ENCODE results near the gene PBX3. TPM values are rescaled to one million over a fixed set of nuclear protein-coding genes. Genes with fewer than 3 reads are reported as not detected.
"Not testable (repeated sequence)": the region's sequence is repeated elsewhere in the genome, so short reads cannot be mapped to it uniquely, and the experiment has no call there.

PBX3 gene
- total RNA-seq, 1 donor from 2014 or later, result 23.6 TPM

- DNase-seq (ENCODE audit: extremely low read depth, low read depth, low spot score), result no peak
These were observed 26.9 kb downstream of the PBX3 start for GRCh38 chr9:125774106-125774505.

- not testable (repeated sequence) for DNase-seq (ENCODE audit: extremely low read depth, low read depth, low spot score)
These were observed 29.6 kb downstream of the PBX3 start for GRCh38 chr9:125776789-125777188.

- DNase-seq (ENCODE audit: extremely low read depth, low read depth, low spot score), result not testable (repeated sequence)
These were observed 31.5 kb downstream of the PBX3 start for GRCh38 chr9:125778538-125779219.

GRCh38 chr9:125779220-125779565 is 32.0 kb downstream of the PBX3 start:
- DNase-seq (ENCODE audit: extremely low read depth, low read depth, low spot score), result not testable (repeated sequence)

- DNase-seq (ENCODE audit: extremely low read depth, low read depth, low spot score), result no peak
These were observed 35.5 kb downstream of the PBX3 start for GRCh38 chr9:125782718-125783117.

GRCh38 chr9:125784286-125785049 is 37.3 kb downstream of the PBX3 start:
- DNase-seq (ENCODE audit: extremely low read depth, low read depth, low spot score), result no peak

GRCh38 chr9:125785248-125785751 is 38.1 kb downstream of the PBX3 start:
- DNase-seq (ENCODE audit: extremely low read depth, low read depth, low spot score), result peak; percentile 41

GRCh38 chr9:125787715-125788114 is 40.5 kb downstream of the PBX3 start:
- DNase-seq (ENCODE audit: extremely low read depth, low read depth, low spot score), result no peak

GRCh38 chr9:125789196-125789595 is 42.0 kb downstream of the PBX3 start:
- DNase-seq (ENCODE audit: extremely low read depth, low read depth, low spot score), result no peak

GRCh38 chr9:125794708-125795107 is 47.5 kb downstream of the PBX3 start:
- DNase-seq (ENCODE audit: extremely low read depth, low read depth, low spot score), result no peak

GRCh38 chr9:125795970-125796596 is 48.9 kb downstream of the PBX3 start:
- no peak for DNase-seq (ENCODE audit: extremely low read depth, low read depth, low spot score)

- no peak for DNase-seq (ENCODE audit: extremely low read depth, low read depth, low spot score)
These were observed 50.8 kb downstream of the PBX3 start for GRCh38 chr9:125797930-125798329.

- DNase-seq (ENCODE audit: extremely low read depth, low read depth, low spot score), result no peak
These were observed 56.4 kb downstream of the PBX3 start for GRCh38 chr9:125803526-125803925.

- no peak for DNase-seq (ENCODE audit: extremely low read depth, low read depth, low spot score)
These were observed 57.9 kb downstream of the PBX3 start for GRCh38 chr9:125805057-125805456.

GRCh38 chr9:125805586-125805985 is 58.4 kb downstream of the PBX3 start:
- no peak for DNase-seq (ENCODE audit: extremely low read depth, low read depth, low spot score)

- DNase-seq (ENCODE audit: extremely low read depth, low read depth, low spot score), result no peak
These were observed 59.9 kb downstream of the PBX3 start for GRCh38 chr9:125807079-125807478.

- no peak for DNase-seq (ENCODE audit: extremely low read depth, low read depth, low spot score)
These were observed 63.0 kb downstream of the PBX3 start for GRCh38 chr9:125810161-125810560.

GRCh38 chr9:125811002-125811401 is 63.8 kb downstream of the PBX3 start:
- DNase-seq (ENCODE audit: extremely low read depth, low read depth, low spot score), result no peak

- DNase-seq (ENCODE audit: extremely low read depth, low read depth, low spot score), result no peak
These were observed 65.2 kb downstream of the PBX3 start for GRCh38 chr9:125812403-125812802.

GRCh38 chr9:125815568-125815967 is 68.4 kb downstream of the PBX3 start:
- DNase-seq (ENCODE audit: extremely low read depth, low read depth, low spot score), result no peak

- DNase-seq (ENCODE audit: extremely low read depth, low read depth, low spot score), result no peak
These were observed 69.1 kb downstream of the PBX3 start for GRCh38 chr9:125816321-125816720.
